HUDEP-2 (cell line): ENCODE measurements around the gene ANTXRL.
"Not testable (repeated sequence)": the region's sequence is repeated elsewhere in the genome, so short reads cannot be mapped to it uniquely, and the experiment has no call there.

ENCODE experiments used
- DNase-seq, 76 experiments: peaks; one replicate each; lab custom pipeline; 2025; ENCODE audit not compliant: unreplicated experiment in 76 of 76; lab: John Stamatoyannopoulos, UW

Gene ANTXRL

DNA sequence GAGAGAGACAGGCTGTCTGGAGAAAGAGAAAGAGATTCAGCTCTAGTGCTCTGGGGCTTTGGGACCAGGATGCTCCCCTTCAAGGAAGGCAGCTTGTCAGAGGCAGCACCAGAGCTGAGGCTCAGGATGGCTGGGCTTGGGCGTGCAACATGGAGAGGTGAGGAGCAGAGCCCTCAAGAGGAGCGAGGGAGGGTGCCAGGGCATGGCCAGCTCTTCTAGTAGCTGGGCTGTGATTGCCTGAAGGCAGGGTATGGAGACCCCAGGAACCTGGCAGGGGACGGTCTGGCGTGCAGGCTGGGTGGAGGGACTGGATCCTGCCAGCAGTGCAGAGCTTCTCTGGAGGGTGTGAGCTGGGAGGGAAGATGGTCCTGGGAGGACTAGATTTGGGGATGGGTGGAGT lies 40.2 kb downstream of the ANTXRL start:
- DNase-seq = no peak

DNA sequence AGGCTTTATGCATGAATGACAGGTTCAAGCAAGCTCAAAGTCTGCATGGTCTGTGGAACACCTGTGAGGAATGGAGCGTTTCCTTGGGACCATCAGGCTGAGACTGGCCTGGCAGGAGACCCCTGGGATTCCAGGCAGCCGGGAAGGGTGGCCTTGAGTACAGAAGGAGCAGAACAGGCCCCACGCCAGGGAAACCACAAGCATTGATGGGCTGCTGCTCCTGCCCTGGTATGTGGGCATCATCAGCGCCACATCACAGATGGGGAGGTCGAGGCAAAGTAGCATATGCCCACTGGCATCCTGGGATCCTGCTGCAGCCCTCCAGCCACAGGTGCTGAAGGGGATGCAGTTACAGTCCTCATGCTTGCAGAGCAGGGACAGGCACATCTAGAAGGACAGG lies 40.9 kb downstream of the ANTXRL start:
- no peak for DNase-seq

DNA sequence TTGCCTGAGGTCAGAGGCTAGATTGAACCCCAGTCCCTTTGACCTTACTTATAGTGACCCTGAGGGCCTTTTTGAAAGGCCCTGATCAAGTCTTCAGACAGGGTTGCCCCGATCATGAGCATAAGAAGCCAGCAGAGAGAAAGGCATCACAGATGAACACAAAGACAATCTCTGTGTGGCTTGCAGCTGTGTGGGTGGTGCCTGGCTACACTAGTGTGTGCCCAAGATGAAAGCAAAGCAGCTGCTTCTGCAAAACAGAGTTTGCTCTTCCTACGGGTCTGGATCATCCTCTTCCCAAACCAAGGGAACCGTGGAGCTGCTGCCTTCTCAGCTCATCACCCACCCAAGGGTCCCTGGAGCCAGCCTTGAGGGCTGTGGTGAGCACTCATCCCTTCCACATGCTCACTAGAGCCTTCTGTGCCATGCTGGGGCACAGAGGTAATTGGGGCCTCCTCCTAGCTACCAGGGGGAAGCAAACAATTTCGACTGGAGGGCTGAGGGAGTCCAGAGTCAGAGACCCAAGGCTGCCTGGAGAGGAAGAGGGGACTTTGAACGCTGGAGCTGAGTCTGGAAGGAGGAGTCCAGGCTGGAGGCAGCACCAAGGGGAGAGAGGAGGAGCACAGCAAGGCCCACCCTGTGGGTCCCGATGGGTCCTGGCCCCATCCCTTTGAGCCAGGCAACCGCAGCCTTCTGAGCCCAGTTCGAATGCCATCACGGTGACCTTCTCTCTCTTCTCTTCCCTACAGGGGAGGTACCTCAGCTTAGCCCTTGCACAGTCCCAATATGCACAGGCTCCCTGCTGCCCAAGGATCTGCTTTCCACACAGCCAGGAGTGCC lies 42.3 kb downstream of the ANTXRL start:
- no peak for DNase-seq

DNA sequence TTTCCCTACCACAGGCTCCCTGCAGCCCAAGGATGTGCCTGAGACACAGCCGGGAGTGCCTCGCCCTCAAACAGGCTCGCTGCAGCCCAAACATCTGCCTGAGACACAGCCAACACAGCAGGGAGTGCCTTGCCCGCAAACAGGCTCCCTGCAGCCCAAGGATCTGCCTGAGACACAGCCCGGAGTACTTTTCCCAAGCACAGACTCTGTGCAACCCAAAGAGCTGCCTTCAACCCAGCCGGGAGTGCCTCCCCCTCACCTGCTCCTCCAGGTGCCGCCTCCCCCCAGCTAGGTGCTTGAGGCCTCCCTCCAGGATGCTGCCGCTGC lies 42.9 kb downstream of the ANTXRL start:
- DNase-seq = no peak

DNA sequence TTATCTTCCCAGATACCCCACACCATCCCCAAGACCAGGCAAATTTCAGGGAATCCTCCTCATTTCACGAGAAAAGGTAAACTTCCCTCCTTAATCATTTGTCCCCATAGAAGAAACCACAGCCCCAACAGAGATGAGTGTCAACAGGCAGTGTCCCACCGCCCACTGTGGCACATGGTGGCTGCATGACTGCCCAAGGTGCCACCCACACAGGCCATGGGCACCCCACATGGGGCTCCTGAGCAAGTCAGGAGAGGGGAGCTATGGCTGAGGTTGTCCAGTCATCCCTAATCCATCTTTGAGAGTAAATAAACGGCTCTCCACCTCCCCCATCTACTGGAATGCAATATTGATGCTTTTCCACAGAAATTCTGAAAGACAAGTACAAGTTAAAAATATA lies 44.1 kb downstream of the ANTXRL start:
- DNase-seq = no peak

DNA sequence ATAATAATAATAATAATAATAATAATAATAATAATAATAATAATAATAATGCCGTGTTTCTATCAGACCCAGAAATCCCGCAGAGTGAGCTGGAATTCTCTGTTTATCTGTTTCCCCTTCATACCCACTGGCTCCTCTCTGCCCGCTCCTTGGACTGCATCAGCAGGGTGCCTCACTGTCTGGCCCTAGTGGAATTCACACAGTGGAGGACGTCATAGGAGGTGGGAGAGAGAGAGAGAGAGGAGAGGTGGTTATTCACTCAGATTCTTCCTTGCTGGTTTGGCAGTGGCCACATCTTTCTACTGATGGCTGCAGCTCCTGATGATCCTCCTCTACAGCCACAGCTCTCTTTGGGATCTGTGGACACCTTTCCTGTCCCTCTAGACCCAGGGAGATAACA lies 78.7 kb downstream of the ANTXRL start:
- DNase-seq = not testable (repeated sequence)

DNA sequence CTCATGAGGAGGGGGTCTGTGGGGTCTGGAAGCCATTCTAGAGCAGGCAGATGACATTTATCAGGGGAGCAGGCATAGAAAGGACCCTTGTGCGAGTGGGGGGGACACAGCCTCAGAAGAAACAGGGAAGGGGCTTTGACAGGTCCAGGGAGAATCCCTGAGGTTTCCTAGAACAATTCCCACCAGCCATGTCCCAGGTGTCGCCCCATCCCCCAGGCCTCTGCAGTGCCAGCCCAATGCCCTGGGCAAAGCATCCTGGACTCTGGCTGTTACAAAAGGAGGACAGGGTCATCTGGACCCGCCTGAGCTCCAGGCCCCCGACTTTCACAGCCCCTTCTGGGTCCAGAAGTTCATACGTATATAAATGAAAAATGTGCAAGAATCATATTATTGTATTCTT lies 80.4 kb downstream of the ANTXRL start:
- DNase-seq = not testable (repeated sequence)

DNA sequence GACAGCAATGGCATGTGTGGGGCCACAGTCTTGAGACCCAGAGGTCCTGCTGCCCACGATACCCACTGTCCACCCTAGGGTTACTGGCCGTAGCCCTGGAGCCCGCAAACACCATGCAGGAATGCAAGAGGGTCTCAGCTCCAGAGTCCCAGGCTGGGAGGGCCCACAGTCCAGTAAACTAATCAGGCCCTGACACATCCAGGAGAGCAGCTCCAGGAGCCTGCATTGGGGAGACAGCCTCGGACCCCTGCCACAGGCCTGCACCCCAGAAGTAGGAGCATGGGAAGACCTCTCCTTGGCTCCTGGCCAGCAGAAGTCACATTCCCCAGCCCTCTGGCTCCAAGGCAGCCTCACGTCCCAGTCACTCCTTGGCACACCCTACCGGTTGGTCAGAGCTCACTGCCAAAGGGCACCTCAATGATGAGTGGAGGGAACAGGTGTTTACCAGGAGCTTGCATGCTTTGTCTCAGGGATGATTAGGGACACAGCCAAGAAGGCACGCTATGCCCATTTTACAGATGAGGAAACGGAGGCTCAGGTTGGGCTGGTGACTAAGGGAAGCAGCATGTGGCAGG lies 81.0 kb downstream of the ANTXRL start:
- not testable (repeated sequence) for DNase-seq

DNA sequence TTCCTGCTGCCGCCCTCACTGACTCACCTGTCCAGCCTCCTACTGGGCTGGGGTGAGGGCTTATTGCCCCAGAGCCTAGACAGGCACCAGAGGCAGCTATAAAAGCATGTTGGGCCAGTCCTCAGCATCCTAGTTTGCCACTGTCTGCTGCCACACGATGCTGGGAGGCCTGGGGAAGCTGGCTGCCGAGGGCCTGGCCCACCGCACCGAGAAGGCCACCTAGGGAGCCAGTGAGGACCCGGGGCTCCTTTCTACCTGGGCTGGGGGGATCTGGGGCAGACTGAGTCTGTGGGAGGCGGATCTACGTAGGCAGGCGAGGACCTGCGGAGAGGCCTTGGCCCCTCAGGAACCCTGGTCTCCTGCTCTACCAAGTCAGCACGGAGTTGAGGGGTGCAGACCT lies 82.2 kb downstream of the ANTXRL start:
- not testable (repeated sequence) for DNase-seq

DNA sequence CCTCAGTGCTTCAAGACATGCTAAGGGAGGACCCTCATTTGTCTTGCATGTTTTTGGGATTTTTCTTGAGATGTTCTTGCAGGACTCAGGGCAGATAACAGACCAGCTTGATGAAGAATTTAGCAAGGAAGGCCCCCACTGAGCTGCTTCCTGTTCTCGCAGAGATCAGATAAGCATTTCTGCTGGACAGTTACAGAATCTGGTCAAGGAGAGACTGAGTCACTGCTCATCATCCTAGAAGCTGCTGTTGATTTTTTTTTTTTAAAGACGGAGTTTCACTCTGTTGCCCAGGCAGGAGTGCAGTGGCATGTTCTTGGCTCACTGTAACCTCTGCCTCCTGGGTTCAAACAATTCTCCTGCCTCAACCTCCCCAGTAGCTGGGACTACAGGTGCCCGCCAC lies 87.6 kb downstream of the ANTXRL start:
- DNase-seq = not testable (repeated sequence)

DNA sequence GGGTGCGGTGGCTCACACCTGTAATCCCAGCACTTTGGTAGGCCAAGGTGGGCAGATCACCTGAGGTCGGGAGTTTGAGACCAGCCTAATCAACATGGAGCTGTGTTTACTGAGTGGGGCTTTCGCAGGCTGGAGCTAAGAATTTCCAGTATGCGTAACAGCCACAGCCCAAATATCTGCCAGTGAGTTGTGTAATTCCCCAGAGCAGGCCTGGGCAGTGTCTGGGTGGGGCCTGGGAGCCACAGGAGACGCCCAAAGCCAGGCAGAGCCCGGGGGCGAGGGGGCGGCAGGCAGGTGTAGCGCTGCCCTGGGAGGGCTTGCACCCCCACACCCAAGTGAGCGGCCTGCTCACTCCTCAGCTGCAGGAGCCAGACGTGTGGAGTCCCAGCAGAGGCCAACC lies 88.6 kb downstream of the ANTXRL start, which contains the start of gene ANXA8L1:
Gene ANXA8L1 (plus strand): TSS at position 371 of the 400 bp plus-strand sequence. CDS start 76 bp downstream, outside the sequence.
- not testable (repeated sequence) for DNase-seq

DNA sequence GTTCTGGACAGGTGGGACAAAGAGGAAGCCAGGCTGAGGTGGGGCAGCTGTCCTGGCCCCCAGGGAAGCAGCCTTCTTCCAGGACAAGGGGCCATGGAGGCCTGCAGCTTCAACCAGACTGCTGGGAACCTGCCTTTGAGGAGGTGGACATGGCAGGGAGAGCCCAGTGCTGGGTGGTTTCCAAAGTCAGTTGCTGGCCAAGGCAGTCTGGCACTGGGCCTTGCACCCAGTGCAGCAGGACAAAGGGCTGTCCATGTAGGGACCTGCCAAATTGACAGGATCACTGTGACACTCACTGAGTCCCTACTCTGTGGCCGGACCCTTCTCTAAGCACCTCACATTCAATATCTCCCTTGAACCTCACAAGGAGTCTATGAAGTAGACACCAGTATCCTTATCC lies 90.2 kb downstream of the ANTXRL start:
- not testable (repeated sequence) for DNase-seq

DNA sequence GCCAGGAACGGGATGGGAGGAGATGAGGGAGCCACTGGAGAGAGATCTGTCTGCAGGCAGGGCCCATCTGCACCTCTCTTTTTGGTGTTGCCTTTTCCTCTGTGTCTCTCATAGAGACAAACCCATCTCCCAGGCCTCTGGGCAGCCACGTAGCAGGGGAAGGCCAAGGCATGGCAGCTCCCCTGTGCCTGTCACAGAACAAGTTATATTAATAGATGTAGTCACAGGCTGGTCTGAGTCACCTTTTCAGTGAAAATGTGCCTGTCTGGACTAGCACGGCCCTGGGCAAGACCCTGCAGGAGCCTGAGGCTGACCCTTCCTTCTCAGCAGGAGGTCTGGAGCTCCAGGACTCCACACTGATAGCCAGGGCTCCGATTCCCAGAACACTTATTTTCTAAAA lies 90.9 kb downstream of the ANTXRL start:
- not testable (repeated sequence) for DNase-seq

DNA sequence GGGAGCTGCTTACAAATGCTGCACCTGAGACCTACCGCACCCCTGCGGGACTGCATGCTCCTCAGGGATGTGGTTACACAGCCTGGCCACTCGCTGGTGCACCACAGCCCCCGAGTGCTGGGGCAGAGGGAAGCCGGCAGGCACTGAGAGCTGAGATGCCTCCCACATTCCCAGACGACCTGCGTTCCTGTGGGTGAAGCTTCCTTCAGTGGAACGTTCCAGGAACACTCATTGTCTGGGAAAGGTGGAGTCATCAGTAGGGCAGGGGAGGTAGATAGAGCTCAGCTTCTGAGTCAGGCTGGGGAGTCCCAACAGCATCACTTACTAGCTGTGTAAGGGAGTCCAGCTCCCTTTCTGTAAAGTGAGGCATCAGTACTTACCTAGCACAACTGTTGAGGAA lies 91.3 kb downstream of the ANTXRL start:
- not testable (repeated sequence) for DNase-seq

DNA sequence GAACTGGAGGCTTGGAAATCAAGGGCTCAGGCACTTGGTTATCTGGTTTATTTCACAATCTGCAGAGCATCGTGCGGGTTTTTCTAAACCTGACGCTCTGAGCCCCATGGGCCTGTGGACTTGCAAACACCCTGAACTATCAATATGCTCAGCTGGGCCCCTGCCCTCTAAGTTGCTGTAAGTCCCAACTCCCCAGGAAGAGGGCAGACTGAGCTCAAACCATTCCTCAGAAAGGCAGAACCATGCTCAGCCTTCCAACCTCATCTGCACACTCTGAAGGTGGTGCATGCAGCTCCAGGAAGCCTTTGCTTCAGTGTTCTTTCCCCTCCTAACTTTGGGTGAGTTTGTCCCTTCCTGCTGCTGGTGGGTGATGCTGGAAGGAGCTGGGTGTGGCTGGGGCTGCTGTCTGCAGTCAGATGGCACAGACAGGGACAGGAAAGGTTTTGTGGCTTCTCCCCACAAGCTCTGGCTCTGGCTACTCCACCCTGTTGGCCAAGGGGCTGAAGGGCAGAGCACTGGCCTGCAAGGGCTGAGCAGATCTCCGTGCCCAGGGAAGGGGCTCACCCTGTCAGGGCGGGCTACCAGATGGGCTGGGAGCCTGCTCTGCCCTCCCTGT lies 92.5 kb downstream of the ANTXRL start:
- DNase-seq = not testable (repeated sequence)
